AG04449 (cell line): ENCODE results near the gene CDNF.
"Not testable (repeated sequence)": the region's sequence is repeated elsewhere in the genome, so short reads cannot be mapped to it uniquely, and the experiment has no call there.

Experiments
- CTCF ChIA-PET: fragments of 350-600 bp; formaldehyde crosslinking; extraction: SDS; loops from one replicate; lab custom pipeline; 2021; ENCODE audit warnings: antibody characterized with exemption; lab: Yijun Ruan, JAX
- POLR2A ChIA-PET: fragments of 400-600, 350-600 bp; formaldehyde crosslinking; extraction: SDS; loops from one replicate; lab custom pipeline; 2020; ENCODE audit warnings: antibody characterized with exemption, inconsistent platforms; lab: Yijun Ruan, JAX
- DNase-seq: peaks from one replicate; pipeline ENCODE4 v3.0.0-alpha.2; 2010; ENCODE audit warnings: low read depth, low spot score
- H3K4me3 ChIP-seq: 2 replicates; pipeline ENCODE4 v1.5.1; 2011; ENCODE audit warnings: low read depth, mild to moderate bottlenecking, control low read depth, low read length
- CTCF ChIP-seq: IDR thresholded peaks from one replicate; pipeline ENCODE4 v1.5.1; 2011; ENCODE audit warnings: mild to moderate bottlenecking, moderate library complexity, low read length, control low read depth, inconsistent platforms; ENCODE audit not compliant: insufficient read depth; ENCODE audit errors: missing control alignments

Gene CDNF

DNA sequence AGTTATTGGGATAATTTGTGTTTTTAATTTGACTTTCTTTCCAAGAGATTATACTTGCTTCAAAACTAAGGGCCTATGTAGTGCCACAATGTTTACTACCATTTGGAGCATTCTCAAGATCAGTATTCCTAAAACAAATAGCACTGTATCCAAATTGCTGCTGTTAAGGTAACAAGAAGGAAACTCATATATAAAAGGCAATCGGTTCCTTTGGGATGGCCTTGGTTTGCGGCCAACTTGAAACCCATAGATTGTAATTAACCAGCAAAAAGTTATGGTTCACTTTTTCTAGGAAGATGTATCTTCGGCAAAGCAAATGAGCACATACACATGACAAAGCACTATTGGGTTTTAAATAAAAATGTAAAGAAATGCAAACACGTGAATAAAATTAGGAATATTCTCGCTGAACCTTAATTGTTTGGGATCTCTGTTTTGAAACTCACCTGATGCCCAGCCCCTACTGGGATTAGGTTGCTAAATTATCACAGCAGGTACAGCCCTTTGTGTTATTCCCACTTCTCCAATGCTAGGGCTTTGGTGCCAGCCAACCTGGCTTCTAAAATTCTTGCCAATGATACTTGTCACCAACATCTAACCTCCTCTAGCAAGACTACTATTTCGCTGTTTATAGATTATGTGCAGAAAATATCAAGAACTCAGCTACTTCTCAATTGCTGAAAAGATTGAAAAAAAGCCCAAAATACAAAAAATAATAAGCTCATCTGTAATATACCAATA, 16.0 kb downstream of the CDNF start:
- CTCF ChIA-PET: interaction anchor here (0.6 to 3.7 kb wide), 15 partner anchors 10 to 622 kb away, joined by 3 to 63 read pairs (median 4); partner anchors contain the start of genes CDNF, HSPA14 and MSANTD7

GRCh38 chr10:14820775-14821154, 17.1 kb downstream of the CDNF start:
- CTCF ChIA-PET: interaction anchor here (0.6 to 1.5 kb wide), 3 partner anchors 281 to 370 kb away, joined by 3 to 6 read pairs (median 4); no protein-coding TSS in a partner anchor
- TF ChIP-seq CTCF: no peak
- POLR2A ChIA-PET: no interaction called here
- H3K4me3 ChIP-seq: no peak overlapping the region
- DNase-seq: no peak

More for the DNA sequence above, 16.0 kb downstream of the CDNF start:
- no peak for DNase-seq
- no peak overlapping the region for H3K4me3 ChIP-seq
- no peak for TF ChIP-seq CTCF
- POLR2A ChIA-PET: no interaction called here

DNA sequence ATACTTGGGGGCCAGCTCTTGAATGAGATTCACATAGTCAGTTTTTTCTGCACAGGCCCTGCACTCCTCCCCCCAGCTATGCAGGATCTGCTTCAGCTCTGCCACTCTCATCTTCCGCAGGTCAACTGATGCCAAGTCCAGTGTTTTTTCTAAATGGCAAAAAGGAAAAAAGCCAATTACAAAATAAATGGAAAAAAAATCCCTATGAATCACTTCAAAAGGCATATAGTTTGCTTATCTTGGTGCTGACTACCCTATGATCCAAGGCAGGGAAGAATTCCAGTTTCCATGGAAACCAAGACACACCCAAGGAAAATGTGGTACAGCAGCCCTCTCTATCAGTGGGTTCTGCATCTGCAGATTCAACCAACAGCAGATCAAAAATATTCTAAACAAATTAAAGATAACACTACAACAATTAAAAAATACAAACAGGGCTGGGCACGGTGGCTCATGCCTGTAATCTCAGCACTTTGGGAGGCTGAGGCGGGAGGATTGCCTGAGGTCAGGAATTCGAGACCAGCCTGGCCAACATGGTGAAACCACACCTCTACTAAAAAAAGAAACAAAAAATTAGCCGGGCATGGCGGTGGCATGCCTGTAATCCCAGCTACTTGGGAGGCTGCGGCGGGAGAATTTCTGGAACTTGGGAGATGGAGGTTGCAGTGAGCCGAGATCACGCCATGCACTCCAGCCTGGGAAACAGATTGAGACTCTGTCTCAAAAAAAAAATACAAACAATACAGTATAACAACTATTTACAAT, 17.6 kb downstream of the CDNF start:
- DNase-seq: peak; percentile 41
- ChIA-PET POLR2A (no interaction called here), CTCF (interaction anchor here (1.3 to 1.5 kb wide), 5 partner anchors 11 to 321 kb away, joined by 4 to 6 read pairs (median 5); no protein-coding TSS in a partner anchor)
- TF ChIP-seq CTCF: no peak
- H3K4me3 ChIP-seq: no peak overlapping the region

DNA sequence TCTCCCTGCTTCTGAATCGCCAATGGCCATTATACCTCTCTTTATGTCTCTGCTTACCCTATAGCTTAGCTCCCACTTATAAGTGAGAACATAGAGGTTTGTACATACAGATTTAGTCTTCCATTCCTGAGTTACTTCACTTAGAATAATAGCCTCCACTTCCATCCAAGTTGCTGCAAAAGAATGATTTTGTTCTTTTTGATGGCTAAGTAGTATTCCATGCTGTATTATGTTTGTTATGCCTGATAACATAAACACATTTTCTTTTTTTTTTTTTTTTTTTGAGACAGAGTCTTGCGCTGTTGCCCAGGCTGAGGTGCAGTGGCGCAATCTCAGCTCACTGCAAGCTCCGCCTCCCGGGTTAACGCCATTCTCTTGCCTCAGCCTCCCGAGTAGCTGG, 21.1 kb downstream of the CDNF start:
- DNase-seq, POLR2A ChIA-PET, H3K4me3 ChIP-seq: not testable (repeated sequence)
- CTCF ChIA-PET: interaction anchor here (0.6 kb wide), 1 partner anchor 620 kb away, joined by 3 read pairs; no protein-coding TSS in a partner anchor

DNA sequence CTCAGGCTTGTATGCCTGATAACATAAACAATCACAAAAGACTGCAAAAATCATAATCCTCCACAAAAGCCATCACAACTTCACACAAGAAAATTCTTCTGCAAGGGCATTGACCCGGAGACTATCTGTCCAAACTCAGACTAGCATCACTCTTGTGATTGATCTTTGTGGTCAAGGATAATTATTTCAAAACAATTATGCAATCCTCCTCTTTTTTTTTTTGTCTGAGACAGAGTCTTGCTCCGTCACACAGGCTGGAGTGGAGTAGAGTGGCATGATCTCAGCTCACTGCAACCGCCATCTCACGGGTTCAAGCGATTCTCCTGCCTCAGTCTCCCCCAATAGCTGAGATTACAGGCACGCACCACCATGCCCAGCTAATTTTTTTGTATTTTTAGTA, 22.2 kb downstream of the CDNF start:
- no peak for DNase-seq
- no peak for TF ChIP-seq CTCF
- ChIA-PET CTCF (interaction anchor here (0.8 to 1.4 kb wide), 2 partner anchors 279 to 317 kb away, joined by 3 read pairs; no protein-coding TSS in a partner anchor), POLR2A (no interaction called here)
- H3K4me3 ChIP-seq: no peak overlapping the region

DNA sequence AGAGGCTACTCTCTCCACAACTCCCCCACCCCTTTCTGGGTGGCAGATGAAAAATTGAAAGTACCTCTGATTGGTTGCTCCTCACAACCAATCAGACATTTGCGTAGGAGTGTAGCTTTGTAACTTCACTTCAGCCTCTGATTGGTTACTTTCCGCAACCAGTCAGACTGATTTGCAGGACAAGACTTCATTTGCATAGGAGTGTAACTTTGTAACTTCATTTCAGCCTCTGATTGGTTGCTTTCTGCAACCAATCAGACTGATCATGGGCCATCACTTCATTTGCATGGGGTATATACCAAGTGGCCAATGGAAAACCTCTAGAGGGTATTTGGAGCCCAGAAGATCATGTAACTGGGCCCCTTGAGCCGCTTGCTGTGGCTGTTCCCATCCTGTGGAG, 25.6 kb downstream of the CDNF start:
- POLR2A ChIA-PET: no interaction called here
- DNase-seq: no peak
- CTCF ChIA-PET: interaction anchor here (1.4 kb wide), 1 partner anchor 11 kb away, joined by 3 read pairs; no protein-coding TSS in a partner anchor
- TF ChIP-seq CTCF: no peak
- H3K4me3 ChIP-seq: no peak overlapping the region
